Prostate gland (tissue), 2 donors: ENCODE measurements around the gene ZBTB9.

Source experiments
- CTCF ChIP-seq, 4 experiments: fragments of 200-600 bp in 2 of 4; fragments of 450-650 bp in 2 of 4; sonication (generic) in 2 of 4; IDR thresholded peaks; 1 replicate in 3 of 4; 2 replicates in 1 of 4; pipeline ENCODE4 v1.5.1; 2016 to 2019; ENCODE audit warnings: antibody characterized with exemption in 4 of 4, mild to moderate bottlenecking in 2 of 4, moderate library complexity in 2 of 4
- POLR2A ChIP-seq: fragments of 450-650 bp; IDR thresholded peaks from one replicate; pipeline ENCODE4 v1.6.1; 2016; ENCODE audit warnings: antibody characterized with exemption, mild to moderate bottlenecking

- TF ChIP-seq CTCF (IDR thresholded peaks at IDR 0.05), result no peak
- TF ChIP-seq POLR2A, result no peak
Measured at GRCh38 chr6:33430334-33430733, 24.0 kb upstream of the ZBTB9 start.
